HG03460 (cell line): ENCODE results near the gene MYO1E.

Source experiments
- ATAC-seq: cut with Tn5 transposase; IDR thresholded peaks from one replicate; pipeline ENCODE4 v1.9.1; 2021; ENCODE audit not compliant: unreplicated experiment

Gene MYO1E

DNA sequence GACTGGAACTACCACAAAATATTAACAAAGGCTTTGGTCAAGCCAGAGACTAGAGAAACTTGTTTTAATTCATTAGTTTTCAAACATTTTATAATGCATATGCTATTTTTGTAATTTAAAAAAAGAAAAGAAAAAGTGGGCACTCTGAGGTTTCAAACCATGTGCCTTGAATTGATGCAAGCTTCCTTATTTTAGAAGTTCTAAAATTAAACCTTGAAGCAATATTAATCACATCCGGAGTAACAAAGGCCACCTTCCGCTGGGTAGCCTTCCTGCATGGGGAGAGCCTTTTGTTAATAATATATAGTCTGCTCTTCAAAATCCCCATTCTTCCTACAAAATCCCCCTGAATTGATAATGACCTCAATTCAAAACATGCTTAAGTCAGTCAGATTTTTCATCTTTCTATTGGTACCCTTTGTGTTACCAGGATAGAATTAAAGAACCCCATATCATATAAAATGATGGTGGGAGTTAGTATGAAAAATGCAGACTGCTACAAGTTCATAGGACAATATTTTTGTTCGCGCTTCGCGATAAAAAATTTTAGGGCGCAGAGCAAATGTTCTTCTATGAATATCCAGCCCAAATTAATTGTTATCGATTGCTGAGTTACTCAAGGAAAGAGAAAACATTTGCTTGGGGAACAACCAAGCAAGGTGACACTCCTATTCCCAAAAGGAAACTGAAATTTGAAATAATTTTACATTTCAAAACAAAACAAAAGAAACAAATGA, 135.4 kb downstream of the MYO1E start:
- ATAC-seq = peak; percentile 57

DNA sequence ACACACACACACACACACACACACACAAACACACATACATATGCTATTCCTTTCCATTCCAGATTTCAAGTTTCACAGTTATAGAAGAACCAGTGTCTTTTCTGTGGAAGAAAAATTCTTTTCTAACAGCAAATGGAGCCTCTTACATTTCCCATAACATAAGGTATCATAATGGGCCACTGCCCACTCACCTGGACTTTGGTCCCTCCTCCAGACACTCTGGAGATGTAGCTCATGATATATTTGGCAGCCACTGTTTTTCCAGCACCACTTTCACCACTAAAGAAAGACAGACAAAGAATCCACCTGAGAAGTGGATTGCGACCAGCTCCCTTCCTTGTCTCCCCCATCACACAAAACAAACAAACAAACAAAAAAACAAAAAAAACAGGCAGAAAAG, 136.3 kb downstream of the MYO1E start:
- ATAC-seq = no peak

DNA sequence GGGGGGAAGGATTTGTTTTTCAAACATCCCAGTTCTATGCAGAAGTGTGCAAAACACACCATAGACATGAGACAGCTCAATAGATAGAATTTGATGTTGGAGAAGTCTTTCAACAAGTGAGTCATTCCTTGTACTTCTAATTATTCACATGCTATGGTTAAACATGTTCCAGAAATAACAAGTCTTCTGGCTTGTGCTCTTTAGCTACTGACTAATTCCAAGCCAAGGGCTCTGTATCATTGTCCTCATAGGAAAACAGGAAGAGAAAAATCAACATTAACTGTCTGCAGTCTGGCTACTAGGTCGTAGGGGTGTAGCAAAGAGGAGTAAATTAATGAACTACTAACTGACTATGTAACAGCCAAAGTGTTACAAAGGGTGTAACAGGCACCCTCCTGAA, 140.2 kb downstream of the MYO1E start:
- no peak for ATAC-seq

DNA sequence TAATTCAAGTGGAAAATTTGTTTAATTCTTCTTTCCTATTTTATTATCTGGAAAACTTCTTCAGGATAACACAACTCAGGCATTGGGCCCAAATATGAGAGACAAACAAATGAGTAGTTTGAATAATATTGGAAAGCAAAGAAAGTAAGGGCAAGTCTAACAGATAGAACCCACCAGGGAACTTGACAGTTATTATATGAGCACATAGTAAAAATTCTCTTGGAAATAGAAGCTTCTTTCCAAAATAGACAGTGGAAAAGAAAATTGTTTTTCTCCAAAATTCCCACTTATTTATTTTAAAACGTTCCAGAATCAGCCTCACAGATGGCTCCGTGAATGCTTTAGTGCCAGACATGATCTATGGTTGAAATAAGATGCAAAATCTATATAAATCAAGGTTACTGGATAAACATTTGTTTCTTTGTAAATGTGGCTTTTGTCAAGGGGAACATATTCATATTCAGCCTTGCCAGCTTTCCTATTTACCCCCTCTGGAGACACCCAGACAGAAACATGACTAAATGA, 142.1 kb downstream of the MYO1E start:
- no peak for ATAC-seq

DNA sequence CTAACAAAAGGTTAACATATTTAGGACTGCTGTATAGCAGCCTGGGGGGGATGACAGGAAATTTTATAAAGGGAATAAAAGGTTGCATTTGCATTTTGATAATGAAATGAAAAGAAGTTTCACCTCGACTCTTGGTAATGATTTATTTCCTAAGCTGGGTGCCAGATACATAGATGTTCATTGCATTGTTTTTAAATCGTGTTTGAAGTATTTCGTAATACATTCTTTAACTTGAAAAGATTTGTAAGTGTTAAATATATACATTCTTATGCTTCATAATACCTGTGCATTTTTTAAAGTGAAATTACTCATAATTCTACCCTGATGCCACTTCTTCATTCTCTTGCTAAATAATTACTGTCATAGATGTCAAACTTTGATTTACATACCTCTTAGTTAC, 143.2 kb downstream of the MYO1E start:
- no peak for ATAC-seq

DNA sequence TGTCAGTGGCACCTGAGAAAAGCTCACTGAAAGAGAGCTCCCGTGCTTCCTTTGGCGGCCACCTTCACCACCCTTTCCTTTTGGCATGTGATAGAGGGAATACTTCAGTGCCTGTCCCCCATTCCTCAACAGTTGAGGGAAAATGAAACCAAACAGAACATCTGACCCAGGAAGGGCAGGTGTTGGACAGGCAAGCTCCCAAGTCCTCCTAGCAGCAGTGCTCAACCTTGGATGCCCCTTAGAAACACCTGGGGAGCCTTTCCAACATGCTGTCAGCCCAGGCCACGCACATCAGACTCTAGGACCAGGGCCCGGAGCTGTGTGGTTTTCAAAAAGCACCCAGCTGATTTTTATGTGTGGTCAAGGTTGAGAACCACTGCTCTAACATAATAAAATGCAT, 143.7 kb downstream of the MYO1E start:
- no peak for ATAC-seq

DNA sequence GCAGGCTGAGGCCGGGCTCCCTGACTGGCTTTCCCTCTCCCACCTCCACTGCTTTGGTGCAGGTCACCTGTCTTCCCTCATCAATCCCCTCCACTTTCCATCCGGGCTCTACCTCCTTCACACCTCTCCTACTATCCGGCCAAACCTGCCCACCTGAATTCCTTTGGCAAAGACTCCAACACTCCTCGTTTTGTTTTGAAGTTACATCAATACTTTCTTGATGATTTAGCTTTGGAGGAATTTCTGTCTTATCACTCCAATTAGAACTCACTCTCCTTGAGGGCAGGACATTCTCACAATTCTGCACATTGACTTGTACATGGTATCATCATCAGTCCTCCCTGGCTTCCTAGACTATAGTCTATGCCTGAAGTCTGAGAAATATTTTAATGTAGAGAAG, 145.7 kb downstream of the MYO1E start:
- no peak for ATAC-seq

DNA sequence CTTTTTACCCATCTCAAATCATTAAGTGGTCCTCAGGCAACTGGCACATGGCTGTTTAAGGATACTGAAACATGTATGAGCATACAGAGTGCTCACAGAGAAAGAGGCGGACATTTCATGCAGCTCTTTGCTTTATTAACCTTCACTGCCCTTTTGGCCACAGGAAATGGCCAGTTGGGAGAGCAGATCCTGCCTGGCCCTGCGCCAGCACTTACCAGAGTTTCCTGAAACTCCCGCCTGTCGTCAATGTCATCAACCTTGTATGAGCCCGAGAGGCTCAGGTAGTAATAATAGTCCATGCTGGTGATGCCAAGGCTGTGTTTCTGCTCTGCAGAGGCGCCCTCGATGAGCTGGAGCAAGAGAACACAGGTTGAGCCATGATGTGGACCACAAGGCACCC, 148.2 kb downstream of the MYO1E start:
- no peak for ATAC-seq

DNA sequence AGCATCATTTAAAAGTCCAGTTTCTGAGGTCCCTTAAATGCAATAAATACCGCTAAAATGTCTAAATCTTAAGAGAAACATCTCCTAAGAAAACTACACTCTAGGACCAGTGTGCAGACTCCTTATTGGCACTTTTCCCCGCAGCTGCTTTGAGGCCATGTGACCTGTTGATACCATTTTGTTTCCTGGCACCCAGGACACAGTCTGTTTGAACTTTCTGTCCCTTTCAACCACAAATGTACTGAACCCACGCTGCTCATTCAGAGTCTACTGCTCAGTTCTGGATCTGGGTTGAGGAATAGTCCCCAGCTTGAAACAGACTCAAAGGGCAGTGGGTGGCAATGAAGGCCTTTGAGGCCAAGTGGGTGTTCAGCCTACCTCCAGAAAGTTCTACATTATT, 148.9 kb downstream of the MYO1E start:
- no peak for ATAC-seq

DNA sequence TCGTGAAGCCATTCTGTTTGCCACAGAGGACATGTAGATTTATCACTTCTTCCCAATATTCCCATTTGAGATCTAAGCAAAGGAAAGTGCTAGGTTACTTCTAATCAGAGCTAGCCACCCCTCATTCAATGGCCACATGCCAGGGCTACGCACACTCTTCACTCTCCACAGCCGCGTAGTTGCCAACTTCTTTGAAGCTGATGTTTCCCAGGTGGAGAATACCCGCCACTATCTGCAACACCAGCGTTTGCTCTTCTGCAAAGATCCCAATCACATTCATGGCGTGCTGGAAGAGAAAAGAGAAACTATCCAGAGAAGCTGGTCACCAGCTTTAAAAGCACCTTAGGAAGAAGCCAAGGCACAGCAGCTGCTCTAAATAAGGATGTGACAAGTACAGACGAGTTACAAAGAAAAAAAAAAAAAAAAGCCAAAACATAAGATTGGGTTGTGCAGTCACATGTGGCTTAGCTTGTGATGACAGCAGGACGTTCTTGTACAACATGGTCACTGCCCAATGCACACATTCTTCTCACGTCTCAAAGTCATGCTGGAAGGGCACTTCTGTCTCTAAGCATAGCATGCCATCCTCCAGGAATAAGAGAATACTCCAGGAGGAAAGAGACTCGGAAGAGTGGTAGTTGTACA, 149.6 kb downstream of the MYO1E start:
- ATAC-seq = no peak

DNA sequence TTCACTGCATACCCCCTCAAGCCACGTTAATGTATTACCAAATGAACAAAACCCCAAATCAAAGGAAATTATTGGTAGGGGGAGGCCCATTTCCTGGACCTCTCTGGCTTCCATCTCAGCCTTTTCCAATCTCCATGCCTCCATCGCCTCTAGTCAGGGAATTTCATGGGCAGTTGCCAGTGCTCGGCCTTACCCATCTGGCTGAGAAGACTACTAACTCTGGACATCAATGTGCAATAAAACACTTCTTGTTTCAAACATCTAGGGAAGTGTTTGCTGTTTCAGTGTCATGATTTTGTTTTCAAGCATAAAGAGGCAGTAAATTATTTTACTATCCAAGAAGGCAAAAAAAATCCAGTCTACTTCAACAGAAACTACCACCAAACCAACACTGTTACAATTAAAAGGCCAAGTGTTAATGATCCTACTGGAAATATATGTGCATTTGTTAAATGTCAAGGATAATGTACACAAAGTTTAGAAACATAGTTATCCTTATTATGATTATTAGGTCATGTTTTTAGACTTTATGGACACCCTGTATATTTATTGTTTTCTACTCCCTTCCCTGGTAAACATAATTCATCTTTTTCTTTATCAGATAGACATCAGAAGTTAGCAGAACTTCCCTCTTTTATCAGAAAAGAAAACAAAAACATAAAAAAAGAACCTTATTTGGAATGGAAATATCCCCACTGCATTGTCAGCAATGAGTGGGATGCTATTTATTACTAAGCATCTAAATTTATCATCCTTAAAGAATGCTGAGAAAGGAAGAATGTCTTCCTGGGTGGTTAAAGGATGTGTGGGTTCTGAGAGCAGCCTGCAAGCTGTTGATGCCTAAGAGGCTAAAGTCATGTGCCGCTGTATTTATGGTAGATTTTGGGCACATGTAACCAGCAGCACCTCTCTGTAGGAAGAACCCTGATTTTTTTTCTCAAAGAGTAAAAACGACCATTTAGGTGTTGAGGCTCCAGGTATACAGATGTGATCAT, 150.9 kb downstream of the MYO1E start:
- no peak for ATAC-seq

DNA sequence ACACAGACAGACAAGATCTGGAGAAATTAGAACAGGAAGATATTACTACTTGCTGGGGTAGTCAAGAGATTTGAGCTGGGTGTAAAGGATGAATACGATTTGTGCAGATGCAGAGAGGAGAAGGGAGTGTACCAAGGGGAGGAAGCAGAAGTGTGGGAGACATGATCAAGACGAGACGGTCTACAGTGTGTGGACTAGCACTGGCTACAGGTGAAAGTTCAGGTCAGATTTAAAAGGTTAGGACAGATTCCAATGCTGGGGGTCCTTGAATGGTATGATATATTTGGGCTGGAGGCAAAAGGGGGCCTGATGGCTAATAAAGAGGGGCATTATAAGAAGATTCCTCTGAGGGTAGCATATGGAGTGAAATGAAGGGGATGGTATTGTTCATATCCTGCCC, 154.0 kb downstream of the MYO1E start:
- no peak for ATAC-seq

DNA sequence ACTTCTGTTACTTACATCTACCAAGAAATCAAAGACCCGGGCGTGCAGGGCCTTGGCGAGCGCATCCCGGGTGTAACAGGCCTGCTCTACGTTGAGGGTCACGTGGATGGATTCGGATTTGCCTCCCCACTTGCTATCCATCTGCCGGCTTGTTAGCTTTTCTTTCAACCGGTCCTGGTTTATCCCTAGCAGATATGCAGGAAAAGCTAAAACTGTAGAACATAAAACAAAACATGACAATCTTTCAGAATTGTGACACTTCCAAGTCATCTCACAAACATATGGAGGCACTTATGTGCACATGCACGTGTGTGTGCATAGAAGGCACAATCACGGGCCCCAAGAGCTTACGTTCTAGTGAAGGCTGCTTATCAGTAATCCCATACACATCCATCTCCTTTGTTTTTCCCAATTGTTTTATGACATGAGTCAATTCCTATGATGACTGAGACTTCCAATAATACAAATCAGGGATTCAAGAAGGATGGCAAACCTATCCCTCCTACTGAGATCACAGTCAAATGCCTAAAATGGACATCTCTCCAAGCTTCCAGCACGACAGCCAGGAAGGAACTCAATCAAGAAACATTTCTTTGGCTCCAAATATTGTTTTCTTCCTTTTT, 154.7 kb downstream of the MYO1E start:
- ATAC-seq = no peak

DNA sequence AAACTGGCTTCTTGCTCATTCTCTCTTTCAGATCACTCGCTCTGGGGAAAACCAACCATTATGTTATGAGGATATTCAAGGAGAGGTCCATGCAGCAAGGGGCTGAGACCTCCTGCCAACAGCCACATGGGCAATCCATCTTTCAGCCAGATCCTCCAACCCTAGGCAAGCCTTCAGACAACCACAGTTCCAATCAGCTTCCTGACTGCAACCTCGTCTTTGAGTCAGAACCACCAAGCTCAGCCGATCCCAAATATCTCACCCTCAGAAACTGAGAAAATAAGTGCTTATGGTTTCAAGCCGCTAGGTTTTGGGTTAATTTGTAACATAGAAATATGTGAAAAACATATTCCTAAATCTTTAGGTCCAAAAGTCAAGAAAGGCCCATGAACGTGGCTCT, 155.8 kb downstream of the MYO1E start:
- no peak for ATAC-seq

DNA sequence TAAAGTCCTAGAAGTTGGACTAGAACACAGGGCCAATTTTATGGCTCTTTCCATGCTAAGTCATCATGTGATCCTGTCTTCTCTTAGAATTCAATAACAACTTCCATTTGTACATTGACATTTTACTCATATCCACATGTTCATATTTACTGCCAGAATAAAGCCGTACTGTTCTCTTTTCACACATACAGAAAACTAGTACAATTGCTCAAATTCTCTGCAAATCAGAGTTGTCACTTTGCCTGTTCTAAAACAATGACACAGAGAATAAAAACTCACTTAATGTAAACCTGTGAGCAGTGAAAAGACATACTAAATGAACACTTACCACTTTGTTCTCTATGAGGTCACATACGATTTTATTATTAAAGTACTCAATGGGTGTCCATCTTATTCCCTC, 162.5 kb downstream of the MYO1E start:
- ATAC-seq = no peak

DNA sequence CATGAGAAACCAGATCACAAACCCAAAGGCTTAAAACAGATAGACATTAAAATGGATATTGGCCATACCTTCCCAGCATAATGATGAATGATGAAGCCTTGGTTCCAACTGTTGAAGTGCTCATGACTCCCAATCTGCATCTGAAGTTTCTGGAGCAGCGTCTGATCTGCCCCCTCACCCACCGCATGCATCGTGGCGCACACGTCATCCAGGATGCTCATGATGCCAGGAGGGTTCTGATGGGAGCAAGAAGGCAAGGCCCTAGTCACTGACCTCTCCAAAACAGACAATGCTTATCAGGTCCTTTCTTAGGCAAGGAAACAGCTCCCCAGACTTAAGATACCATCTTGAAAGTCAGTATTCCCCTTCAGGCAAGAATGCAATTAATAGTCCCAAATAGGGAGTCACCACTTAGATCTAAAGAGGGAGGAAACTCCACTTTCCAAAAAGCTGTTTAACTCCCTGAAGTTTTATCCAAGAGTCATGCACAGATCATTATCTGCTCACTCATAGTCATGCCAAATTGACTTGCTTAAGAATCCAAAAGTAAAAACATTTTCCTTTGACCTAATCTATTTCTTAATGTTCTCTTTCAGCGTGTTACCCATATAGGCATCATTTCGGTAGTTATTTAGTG, 163.9 kb downstream of the MYO1E start:
- ATAC-seq = no peak

DNA sequence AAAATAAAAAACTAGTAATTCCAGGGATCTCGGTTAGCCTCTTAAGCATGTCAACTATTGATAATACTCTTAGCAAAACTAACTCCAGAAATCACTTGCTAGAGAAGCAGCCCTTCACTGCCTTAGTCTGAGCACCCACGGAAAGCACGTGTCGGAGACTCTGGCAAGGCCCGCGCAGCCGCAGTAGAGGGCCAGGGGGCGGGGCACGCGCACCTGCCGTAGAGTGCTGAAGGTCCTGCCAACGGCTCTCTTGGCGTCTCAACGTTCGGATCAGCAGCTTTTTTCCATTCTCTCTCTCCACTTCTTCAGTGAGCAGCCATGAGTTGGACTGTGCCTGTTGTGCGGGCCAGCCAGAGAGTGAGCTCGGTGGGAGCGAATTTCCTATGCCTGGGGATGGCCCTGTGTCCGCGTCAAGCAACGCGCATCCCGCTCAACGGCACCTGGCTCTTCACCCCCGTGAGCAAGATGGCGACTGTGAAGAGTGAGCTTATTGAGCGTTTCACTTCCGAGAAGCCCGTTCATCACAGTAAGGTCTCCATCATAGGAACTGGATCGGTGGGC, 166.0 kb downstream of the MYO1E start, which contains the start of gene LDHAL6B:
LDHAL6B (plus strand) TSS at position 221 of the 561 bp plus-strand sequence; CDS start at position 319, 98 bp downstream.
- ATAC-seq = no peak

DNA sequence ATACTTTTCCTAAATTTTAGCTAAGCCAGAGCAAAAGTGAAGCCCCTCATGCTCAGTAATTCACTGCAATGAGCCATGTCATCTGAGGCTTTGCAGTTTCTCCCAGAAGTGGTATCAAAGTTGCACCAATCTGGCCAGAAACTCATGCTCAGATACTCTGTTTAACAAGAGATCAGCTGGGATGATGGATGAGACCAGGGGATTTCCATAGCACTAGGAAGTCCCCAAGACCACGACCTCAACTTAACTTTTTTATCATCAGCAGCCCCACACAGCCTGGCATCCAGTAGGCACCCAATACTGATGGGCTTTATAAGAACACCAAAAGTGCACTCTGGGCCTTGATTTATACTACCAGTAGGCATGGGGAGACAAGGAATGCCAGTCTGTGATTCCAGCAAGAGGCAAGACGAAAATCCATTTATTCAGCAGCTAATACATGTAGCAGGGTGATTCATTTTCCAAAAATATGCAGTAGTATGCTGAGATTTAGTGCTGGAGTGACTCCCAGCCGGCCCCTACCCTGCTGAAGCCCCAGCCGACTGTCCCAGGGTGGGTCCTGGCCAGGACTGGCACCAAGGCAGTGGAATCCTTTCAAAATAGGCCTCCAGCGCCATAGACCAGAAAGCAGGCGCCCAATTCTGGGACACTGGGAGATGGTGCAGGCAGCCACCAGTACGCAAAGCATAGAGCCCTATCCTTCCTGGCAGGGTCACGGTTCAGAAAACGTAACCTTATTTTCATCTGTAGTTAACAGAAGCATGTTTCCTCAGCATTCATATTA, 166.6 kb downstream of the MYO1E start:
- no peak for ATAC-seq

DNA sequence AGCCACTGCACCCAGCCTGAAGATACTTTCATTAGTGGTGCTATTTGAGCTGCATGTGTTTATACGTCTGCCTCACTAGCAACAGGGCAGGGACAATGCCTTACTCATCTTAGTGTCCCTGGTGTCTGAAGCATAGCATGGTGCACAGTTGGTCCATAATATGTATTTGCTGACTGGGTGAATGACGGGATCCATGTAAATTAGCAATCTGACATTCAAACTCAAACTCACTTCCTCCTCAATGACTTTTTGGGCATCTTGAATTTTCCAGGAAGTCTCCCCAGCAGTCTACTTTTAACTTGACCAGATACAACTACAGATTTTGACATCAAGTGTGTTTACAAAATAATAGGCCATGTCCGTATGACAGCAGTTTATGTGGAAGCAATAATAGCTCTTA, 169.0 kb downstream of the MYO1E start:
- no peak for ATAC-seq
